Thoracic aorta (tissue), 2 donors: ENCODE results near the gene CCNJL. TPM values are rescaled to one million over a fixed set of nuclear protein-coding genes. Genes with fewer than 3 reads are reported as not detected.

Experiments
- ATAC-seq: fragments of 150-250 bp; one replicate; pipeline ENCODE4 v1.8.0; 2017; ENCODE audit warnings: low read depth; ENCODE audit not compliant: insufficient number of reproducible peaks, low FRiP score
- DNase-seq: peaks from one replicate; pipeline ENCODE4 v3.0.0-alpha.2; 2020; ENCODE audit warnings: low spot score
- H3K27ac ChIP-seq, 2 donors: fragments of 200-600 bp; sonication (generic); 1 replicate in 1 of 2; 2 replicates in 1 of 2; pipeline ENCODE4 v1.5.1; 2016; ENCODE audit warnings: mild to moderate bottlenecking in 2 of 2, moderate library complexity in 2 of 2
- H3K27me3 ChIP-seq: fragments of 200-600 bp; sonication (generic); replicated peaks from 2 replicates; pipeline ENCODE4 v1.6.0; 2016; ENCODE audit warnings: mild to moderate bottlenecking; ENCODE audit not compliant: insufficient read depth
- H3K36me3 ChIP-seq: fragments of 200-600 bp; sonication (generic); one replicate; pipeline ENCODE4 v1.5.1; 2016
- H3K4me1 ChIP-seq, 2 donors: fragments of 200-600 bp; sonication (generic); 1 replicate in 1 of 2; 2 replicates in 1 of 2; pipeline versions ENCODE4 v1.5.1 to v1.6.0; 2016; ENCODE audit warnings: low read depth in 2 of 2, mild to moderate bottlenecking in 1 of 2; ENCODE audit not compliant: control insufficient read depth in 1 of 2
- H3K4me3 ChIP-seq: fragments of 200-600 bp; sonication (generic); 2 replicates; pipeline ENCODE4 v1.5.1; 2016; ENCODE audit warnings: mild to moderate bottlenecking
- H3K9me3 ChIP-seq: fragments of 200-600 bp; sonication (generic); 2 replicates; pipeline ENCODE4 v1.5.1; 2016
- total RNA-seq, 2 donors: library from RNA; depleted of rRNA; stranded (reverse); fragments of >200 nt; gene quantifications; one replicate each; pipeline versions ENCODE4 v1.1.0 to v1.2.3, GENCODE V29; 2016
- TF ChIP-seq, protein P1 (sequence below): fragments of 200-600 bp; sonication (generic); IDR thresholded peaks from one replicate; pipeline ENCODE4 v1.5.1; 2019; ENCODE audit warnings: antibody characterized with exemption

The CCNJL gene
- total RNA-seq, 2 donors from 2014 or later: 0.54 to 3.0 TPM

GRCh38 chr5:160352308-160352707 lies 39.9 kb upstream of the CCNJL start:
- no peaks in the 10 kb centered on the region for H3K9me3 ChIP-seq
- H3K27me3 ChIP-seq: no peaks in the 10 kb centered on the region
- peaks cover 9% of the 10 kb centered on the region for H3K36me3 ChIP-seq
- no peak for ATAC-seq
- DNase-seq: no peak
- peaks cover 12 to 22% of the 10 kb centered on the region in 2 donors for H3K4me1 ChIP-seq
- TF ChIP-seq, protein P1, sequence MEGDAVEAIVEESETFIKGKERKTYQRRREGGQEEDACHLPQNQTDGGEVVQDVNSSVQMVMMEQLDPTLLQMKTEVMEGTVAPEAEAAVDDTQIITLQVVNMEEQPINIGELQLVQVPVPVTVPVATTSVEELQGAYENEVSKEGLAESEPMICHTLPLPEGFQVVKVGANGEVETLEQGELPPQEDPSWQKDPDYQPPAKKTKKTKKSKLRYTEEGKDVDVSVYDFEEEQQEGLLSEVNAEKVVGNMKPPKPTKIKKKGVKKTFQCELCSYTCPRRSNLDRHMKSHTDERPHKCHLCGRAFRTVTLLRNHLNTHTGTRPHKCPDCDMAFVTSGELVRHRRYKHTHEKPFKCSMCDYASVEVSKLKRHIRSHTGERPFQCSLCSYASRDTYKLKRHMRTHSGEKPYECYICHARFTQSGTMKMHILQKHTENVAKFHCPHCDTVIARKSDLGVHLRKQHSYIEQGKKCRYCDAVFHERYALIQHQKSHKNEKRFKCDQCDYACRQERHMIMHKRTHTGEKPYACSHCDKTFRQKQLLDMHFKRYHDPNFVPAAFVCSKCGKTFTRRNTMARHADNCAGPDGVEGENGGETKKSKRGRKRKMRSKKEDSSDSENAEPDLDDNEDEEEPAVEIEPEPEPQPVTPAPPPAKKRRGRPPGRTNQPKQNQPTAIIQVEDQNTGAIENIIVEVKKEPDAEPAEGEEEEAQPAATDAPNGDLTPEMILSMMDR: no peak
- H3K4me3 ChIP-seq: no peak overlapping the region
- peak overlapping the region in 1 of 2 donors; percentile 72 for H3K27ac ChIP-seq

GRCh38 chr5:160349935-160350303 lies 37.6 kb upstream of the CCNJL start:
- no peak for ATAC-seq
- H3K4me1 ChIP-seq: peaks cover 6 to 10% of the 10 kb centered on the region in 2 donors

GRCh38 chr5:160349249-160349934 lies 37.0 kb upstream of the CCNJL start:
- no peak overlapping the region for H3K27ac ChIP-seq
- H3K27me3 ChIP-seq: no peaks in the 10 kb centered on the region
- DNase-seq (no peak), ATAC-seq (no peak)
- TF ChIP-seq, protein P1: no peak
- H3K4me1 ChIP-seq: peaks cover 6 to 11% of the 10 kb centered on the region in 2 donors
- H3K4me3 ChIP-seq: no peak overlapping the region
- peaks cover 9% of the 10 kb centered on the region for H3K36me3 ChIP-seq
- H3K9me3 ChIP-seq: no peaks in the 10 kb centered on the region

More at GRCh38 chr5:160349935-160350303, 37.6 kb upstream of the CCNJL start:
- no peak overlapping the region for H3K4me3 ChIP-seq
- peaks cover 9% of the 10 kb centered on the region for H3K36me3 ChIP-seq
- H3K27ac ChIP-seq: no peak overlapping the region
- TF ChIP-seq, protein P1: no peak
- H3K27me3 ChIP-seq: no peaks in the 10 kb centered on the region
- DNase-seq: no peak
- no peaks in the 10 kb centered on the region for H3K9me3 ChIP-seq

DNA sequence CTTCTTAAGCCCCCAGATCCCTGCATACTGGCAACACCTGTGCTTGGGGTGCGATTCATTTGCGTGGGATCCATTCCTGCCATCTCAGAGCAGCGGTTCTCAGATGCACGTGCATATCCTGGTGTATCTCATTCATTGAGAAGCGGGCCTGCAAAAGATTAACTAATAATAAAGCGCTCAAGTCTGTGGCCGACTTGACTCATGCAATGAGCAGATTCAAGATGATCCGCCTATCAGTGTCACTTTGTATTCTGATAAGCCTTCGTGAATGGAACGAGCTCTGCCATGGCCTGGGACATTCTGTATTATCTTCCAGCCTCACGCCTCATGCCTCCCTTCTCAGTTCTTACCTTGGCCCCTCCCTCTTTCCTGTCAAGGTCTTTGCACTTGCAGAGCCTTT lies 35.7 kb upstream of the CCNJL start:
- ATAC-seq (no peak), DNase-seq (no peak)
- Histone ChIP-seq H3K4me1 (peaks cover 0 to 4% of the 10 kb centered on the region in 2 donors), H3K27me3 (no peaks in the 10 kb centered on the region), H3K9me3 (no peaks in the 10 kb centered on the region), H3K36me3 (peaks cover 9% of the 10 kb centered on the region), H3K4me3 (no peak overlapping the region), H3K27ac (no peak overlapping the region)
- TF ChIP-seq, protein P1: no peak

- ATAC-seq: no peak
- DNase-seq: no peak
- H3K27ac ChIP-seq: no peak overlapping the region
- no peaks in the 10 kb centered on the region for H3K27me3 ChIP-seq
- TF ChIP-seq, protein P1: no peak
- H3K9me3 ChIP-seq: no peaks in the 10 kb centered on the region
- H3K36me3 ChIP-seq: peaks cover 9% of the 10 kb centered on the region
- H3K4me3 ChIP-seq: no peak overlapping the region
- H3K4me1 ChIP-seq: peaks cover 0 to 4% of the 10 kb centered on the region in 2 donors
These were observed 35.1 kb upstream of the CCNJL start for GRCh38 chr5:160347448-160347847.
